SK-N-SH (cell line): ENCODE results near the gene METTL14. TPM values are rescaled to one million over a fixed set of nuclear protein-coding genes. Genes with fewer than 3 reads are reported as not detected.

Experiments used
- CTCF ChIA-PET: fragments of 300-600, 350-600 bp; formaldehyde crosslinking; extraction: SDS; loops from one replicate; lab custom pipeline; 2021; lab: Yijun Ruan, JAX
- POLR2A ChIA-PET: fragments of 350-600 bp; sonication (Branson Sonifier 250); formaldehyde crosslinking; extraction: SDS; loops from one replicate; lab custom pipeline; 2020; ENCODE audit warnings: antibody characterized with exemption, inconsistent platforms; lab: Yijun Ruan, JAX
- DNase-seq: peaks from one replicate; pipeline ENCODE4 v3.0.0; 2012
- H2AFZ ChIP-seq: fragments of 200-600 bp; sonication (generic); 2 replicates; pipeline ENCODE4 v1.8.1; 2016; ENCODE audit warnings: antibody characterized with exemption, mild to moderate bottlenecking, low read depth
- H3F3A ChIP-seq: fragments of 200-600 bp; sonication (generic); replicated peaks from 2 replicates; pipeline ENCODE3; 2016; ENCODE audit warnings: antibody characterized with exemption, mild to moderate bottlenecking; ENCODE audit not compliant: insufficient read depth
- H3K27ac ChIP-seq, 2 experiments: fragments of 200-500 bp in 1 of 2; fragments of 200-600 bp in 1 of 2; sonication (Bioruptor generic) in 1 of 2; sonication (generic), shearing (Covaris generic) in 1 of 2; 2 replicates each; pipeline versions ENCODE4 v1.5.1 to v1.6.1; 2014 to 2016; ENCODE audit warnings: low read depth in 2 of 2, inconsistent platforms in 1 of 2, low read length in 1 of 2, mild to moderate bottlenecking in 1 of 2, mixed read lengths in 1 of 2
- H3K27me3 ChIP-seq: fragments of 200-600 bp; sonication (generic), shearing (Covaris generic); 2 replicates; pipeline ENCODE4 v1.6.1; 2016; ENCODE audit warnings: mixed run types; ENCODE audit not compliant: insufficient read depth
- H3K36me3 ChIP-seq, 2 experiments: fragments of 200-500 bp in 1 of 2; fragments of 200-600 bp in 1 of 2; sonication (Bioruptor generic) in 1 of 2; sonication (generic) in 1 of 2; replicated peaks in 1 of 2; 2 replicates each; pipeline versions ENCODE3 to v1.5.1; 2014 to 2016; ENCODE audit warnings: low read length in 1 of 2, mild to moderate bottlenecking in 1 of 2; ENCODE audit not compliant: insufficient read depth in 2 of 2, control insufficient read depth in 1 of 2
- H3K4me1 ChIP-seq, 2 experiments: fragments of 200-500 bp in 1 of 2; fragments of 200-600 bp in 1 of 2; sonication (Bioruptor generic) in 1 of 2; sonication (generic), shearing (Covaris generic) in 1 of 2; 2 replicates each; pipeline versions ENCODE4 v1.5.1 to v1.6.1; 2014 to 2016; ENCODE audit warnings: low read depth in 1 of 2, low read length in 1 of 2, mixed run types in 1 of 2; ENCODE audit not compliant: insufficient read depth in 2 of 2, control insufficient read depth in 1 of 2
- H3K4me2 ChIP-seq: fragments of 200-600 bp; sonication (generic), shearing (Covaris generic); 2 replicates; pipeline ENCODE4 v1.6.1; 2017; ENCODE audit warnings: mixed run types
- H3K4me3 ChIP-seq, 2 experiments: fragments of 200-500 bp in 1 of 2; fragments of 200-600 bp in 1 of 2; sonication (Bioruptor generic) in 1 of 2; sonication (generic), shearing (Covaris generic) in 1 of 2; 2 replicates each; pipeline versions ENCODE4 v1.5.1 to v1.8.1; 2014 to 2016; ENCODE audit warnings: low read depth in 2 of 2, inconsistent platforms in 1 of 2, low read length in 1 of 2, mild to moderate bottlenecking in 1 of 2, mixed read lengths in 1 of 2, moderate library complexity in 1 of 2
- H3K79me2 ChIP-seq: fragments of 200-600 bp; sonication (generic); 2 replicates; pipeline ENCODE4 v1.8.1; 2017; ENCODE audit warnings: mild to moderate bottlenecking; ENCODE audit not compliant: insufficient read depth
- H3K9ac ChIP-seq: fragments of 200-600 bp; sonication (generic); 2 replicates; pipeline ENCODE4 v1.6.1; 2017; ENCODE audit warnings: mixed run types
- H3K9me2 ChIP-seq: fragments of 200-600 bp; sonication (generic); 2 replicates; pipeline ENCODE4 v1.6.1; 2017; ENCODE audit warnings: mixed run types
- H3K9me3 ChIP-seq: fragments of 200-600 bp; sonication (generic); 2 replicates; pipeline ENCODE4 v1.6.1; 2017; ENCODE audit warnings: mixed run types, mild to moderate bottlenecking, moderate library complexity
- H4K20me1 ChIP-seq: fragments of 200-600 bp; sonication (generic); 2 replicates; pipeline ENCODE4 v1.6.1; 2017; ENCODE audit warnings: mild to moderate bottlenecking, mixed run types; ENCODE audit not compliant: insufficient read depth
- CHD2 ChIP-seq: fragments of 150-350 bp; IDR thresholded peaks from 2 replicates; pipeline ENCODE4 v1.6.1; 2018; ENCODE audit warnings: low read length; ENCODE audit not compliant: partially characterized antibody
- ELF1 ChIP-seq: IDR thresholded peaks from 2 replicates; pipeline ENCODE4 v1.4.0; 2012
- EP300 ChIP-seq, 2 experiments: IDR thresholded peaks; 2 replicates each; pipeline versions ENCODE4 v1.4.0 to v1.6.1; 2012; ENCODE audit warnings: borderline replicate concordance in 1 of 2, low read depth in 1 of 2, low read length in 1 of 2
- EZH2phosphoT487 ChIP-seq: fragments of 200-600 bp; sonication (generic); IDR thresholded peaks from 2 replicates; pipeline ENCODE4 v1.6.1; 2017; ENCODE audit warnings: low read depth, mixed run types, mild to moderate bottlenecking, antibody characterized with exemption, moderate library complexity, borderline replicate concordance
- FOXJ3 ChIP-seq: sonication (generic); formaldehyde crosslinking; IDR thresholded peaks from 2 replicates; pipeline ENCODE4 v1.5.1; 2020; ENCODE audit warnings: mild to moderate bottlenecking, missing genetic modification reagents
- GABPA ChIP-seq: IDR thresholded peaks from 2 replicates; pipeline ENCODE4 v1.4.0; 2012; ENCODE audit warnings: low read depth, mild to moderate bottlenecking
- JUND ChIP-seq: IDR thresholded peaks from 2 replicates; pipeline ENCODE4 v1.4.0; 2012
- MXI1 ChIP-seq: IDR thresholded peaks from 2 replicates; pipeline ENCODE4 v1.6.1; 2012; ENCODE audit warnings: mild to moderate bottlenecking, low read depth, low read length, improper control_type of control experiment
- POLR2AphosphoS5 ChIP-seq: IDR thresholded peaks from 2 replicates; pipeline ENCODE4 v1.6.1; 2012; ENCODE audit warnings: low read depth, low read length
- RAD21 ChIP-seq: IDR thresholded peaks from 2 replicates; pipeline ENCODE4 v1.6.1; 2012; ENCODE audit warnings: mild to moderate bottlenecking, low read length
- RFX5 ChIP-seq: IDR thresholded peaks from 2 replicates; pipeline ENCODE4 v1.6.1; 2012; ENCODE audit warnings: mild to moderate bottlenecking, improper control_type of control experiment, low read length
- RXRA ChIP-seq: IDR thresholded peaks from 2 replicates; pipeline ENCODE4 v1.4.0; 2012; ENCODE audit warnings: low read depth, mild to moderate bottlenecking, borderline replicate concordance
- SIN3A ChIP-seq: IDR thresholded peaks from 2 replicates; pipeline ENCODE4 v1.6.1; 2012; ENCODE audit warnings: low read depth, mild to moderate bottlenecking, low read length, moderate library complexity, borderline replicate concordance
- TCF12 ChIP-seq: IDR thresholded peaks from 2 replicates; pipeline ENCODE4 v1.4.0; 2012
- WGBS: methylation state at CpG from one replicate; pipeline ENCODE4 v1.1.6; 2017; ENCODE audit warnings: low lambda C conversion rate; 5-methylcytosine and 5-hydroxymethylcytosine counted together
- polyA plus RNA-seq, 3 experiments: library from polyadenylated mRNA; depleted of rRNA; stranded (reverse); fragments of >200 nt; gene quantifications; 2 replicates each; pipeline ENCODE4 v1.2.3, GENCODE V29; 2012
- TF ChIP-seq, protein P1 (sequence below): IDR thresholded peaks from 2 replicates; pipeline ENCODE4 v1.4.0; 2012; ENCODE audit warnings: low read depth
- TF ChIP-seq, protein P2 (sequence below): fragments of 200-600 bp; sonication (generic); IDR thresholded peaks from 2 replicates; pipeline ENCODE4 v1.6.1; 2017; ENCODE audit warnings: antibody characterized with exemption, mild to moderate bottlenecking, moderate library complexity
- TF ChIP-seq, protein P3 (sequence below): fragments of 150-350 bp; IDR thresholded peaks from 2 replicates; pipeline ENCODE4 v1.6.1; 2017; ENCODE audit warnings: antibody characterized with exemption, low read length, low read depth, borderline replicate concordance
- TF ChIP-seq, protein P4 (sequence below): fragments of 150-350 bp; IDR thresholded peaks from 2 replicates; pipeline ENCODE4 v1.6.1; 2016; ENCODE audit warnings: mild to moderate bottlenecking, low read depth, low read length

Gene METTL14
- polyA plus RNA-seq, 1 of the 3 experiments (the other 2 are of a cell fraction) = 11.0 TPM

DNA sequence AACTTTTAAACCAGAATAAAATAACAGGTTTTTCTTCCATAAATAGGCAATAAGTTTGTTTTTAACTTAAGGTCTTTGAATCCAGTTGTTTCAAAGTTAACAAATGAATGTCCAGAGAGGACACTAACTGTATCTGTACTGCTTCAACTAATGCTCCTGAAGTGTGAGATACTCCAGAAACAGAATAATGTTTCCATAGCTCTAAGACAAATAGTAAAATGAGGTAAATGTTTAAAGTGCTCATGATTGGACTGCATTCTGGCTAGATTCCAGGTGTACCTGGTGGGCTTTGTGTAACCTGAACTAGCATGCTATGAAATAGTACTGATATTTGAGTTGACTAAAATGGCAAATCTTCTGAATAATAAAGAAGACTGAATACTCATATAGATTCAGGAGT is 51.7 kb downstream of the METTL14 start:
- Histone ChIP-seq H3K9me2 (no peaks in the 10 kb centered on the region), H3K36me3 (peaks cover 76 to 88% of the 10 kb centered on the region in 2 experiments), H3K27ac (peak overlapping the region; percentile 3 to 58; a peak in 2 of 4 replicates), H3K27me3 (no peaks in the 10 kb centered on the region), H3K4me3 (no peak overlapping the region), H2AFZ (no peak overlapping the region), H3K9ac (no peak overlapping the region), H3K4me1 (peaks cover 0 to 18% of the 10 kb centered on the region in 2 experiments; a peak in 2 of 4 replicates), H3K4me2 (no peak overlapping the region), H4K20me1 (no peaks in the 10 kb centered on the region), H3K79me2 (peaks cover 19% of the 10 kb centered on the region), H3F3A (peaks cover 27% of the 10 kb centered on the region), H3K9me3 (no peaks in the 10 kb centered on the region)
- ChIA-PET CTCF (interaction anchor here (0.6 to 1.2 kb wide), 3 partner anchors 10 to 248 kb away, joined by 3 read pairs; no protein-coding TSS in a partner anchor), POLR2A (no interaction called here)
- no peak for DNase-seq
- TF ChIP-seq SIN3A (no peak), ELF1 (no peak), TCF12 (no peak), RFX5 (no peak), RAD21 (no peak), GABPA (no peak), CHD2 (no peak), FOXJ3 (CRISPR knock-in tag) (no peak), EP300 (IDR thresholded peaks at IDR 0.05; ENCODE audit: borderline replicate concordance in 1 of 2, low read depth in 1 of 2, low read length in 1 of 2) (no peak)
- TF ChIP-seq, protein P1, sequence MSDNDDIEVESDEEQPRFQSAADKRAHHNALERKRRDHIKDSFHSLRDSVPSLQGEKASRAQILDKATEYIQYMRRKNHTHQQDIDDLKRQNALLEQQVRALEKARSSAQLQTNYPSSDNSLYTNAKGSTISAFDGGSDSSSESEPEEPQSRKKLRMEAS = no peak
- TF ChIP-seq, protein P2, sequence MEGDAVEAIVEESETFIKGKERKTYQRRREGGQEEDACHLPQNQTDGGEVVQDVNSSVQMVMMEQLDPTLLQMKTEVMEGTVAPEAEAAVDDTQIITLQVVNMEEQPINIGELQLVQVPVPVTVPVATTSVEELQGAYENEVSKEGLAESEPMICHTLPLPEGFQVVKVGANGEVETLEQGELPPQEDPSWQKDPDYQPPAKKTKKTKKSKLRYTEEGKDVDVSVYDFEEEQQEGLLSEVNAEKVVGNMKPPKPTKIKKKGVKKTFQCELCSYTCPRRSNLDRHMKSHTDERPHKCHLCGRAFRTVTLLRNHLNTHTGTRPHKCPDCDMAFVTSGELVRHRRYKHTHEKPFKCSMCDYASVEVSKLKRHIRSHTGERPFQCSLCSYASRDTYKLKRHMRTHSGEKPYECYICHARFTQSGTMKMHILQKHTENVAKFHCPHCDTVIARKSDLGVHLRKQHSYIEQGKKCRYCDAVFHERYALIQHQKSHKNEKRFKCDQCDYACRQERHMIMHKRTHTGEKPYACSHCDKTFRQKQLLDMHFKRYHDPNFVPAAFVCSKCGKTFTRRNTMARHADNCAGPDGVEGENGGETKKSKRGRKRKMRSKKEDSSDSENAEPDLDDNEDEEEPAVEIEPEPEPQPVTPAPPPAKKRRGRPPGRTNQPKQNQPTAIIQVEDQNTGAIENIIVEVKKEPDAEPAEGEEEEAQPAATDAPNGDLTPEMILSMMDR = no peak
- TF ChIP-seq, protein P3, sequence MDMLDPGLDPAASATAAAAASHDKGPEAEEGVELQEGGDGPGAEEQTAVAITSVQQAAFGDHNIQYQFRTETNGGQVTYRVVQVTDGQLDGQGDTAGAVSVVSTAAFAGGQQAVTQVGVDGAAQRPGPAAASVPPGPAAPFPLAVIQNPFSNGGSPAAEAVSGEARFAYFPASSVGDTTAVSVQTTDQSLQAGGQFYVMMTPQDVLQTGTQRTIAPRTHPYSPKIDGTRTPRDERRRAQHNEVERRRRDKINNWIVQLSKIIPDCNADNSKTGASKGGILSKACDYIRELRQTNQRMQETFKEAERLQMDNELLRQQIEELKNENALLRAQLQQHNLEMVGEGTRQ = no peak
- TF ChIP-seq, protein P4, sequence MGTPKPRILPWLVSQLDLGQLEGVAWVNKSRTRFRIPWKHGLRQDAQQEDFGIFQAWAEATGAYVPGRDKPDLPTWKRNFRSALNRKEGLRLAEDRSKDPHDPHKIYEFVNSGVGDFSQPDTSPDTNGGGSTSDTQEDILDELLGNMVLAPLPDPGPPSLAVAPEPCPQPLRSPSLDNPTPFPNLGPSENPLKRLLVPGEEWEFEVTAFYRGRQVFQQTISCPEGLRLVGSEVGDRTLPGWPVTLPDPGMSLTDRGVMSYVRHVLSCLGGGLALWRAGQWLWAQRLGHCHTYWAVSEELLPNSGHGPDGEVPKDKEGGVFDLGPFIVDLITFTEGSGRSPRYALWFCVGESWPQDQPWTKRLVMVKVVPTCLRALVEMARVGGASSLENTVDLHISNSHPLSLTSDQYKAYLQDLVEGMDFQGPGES = no peak

DNA sequence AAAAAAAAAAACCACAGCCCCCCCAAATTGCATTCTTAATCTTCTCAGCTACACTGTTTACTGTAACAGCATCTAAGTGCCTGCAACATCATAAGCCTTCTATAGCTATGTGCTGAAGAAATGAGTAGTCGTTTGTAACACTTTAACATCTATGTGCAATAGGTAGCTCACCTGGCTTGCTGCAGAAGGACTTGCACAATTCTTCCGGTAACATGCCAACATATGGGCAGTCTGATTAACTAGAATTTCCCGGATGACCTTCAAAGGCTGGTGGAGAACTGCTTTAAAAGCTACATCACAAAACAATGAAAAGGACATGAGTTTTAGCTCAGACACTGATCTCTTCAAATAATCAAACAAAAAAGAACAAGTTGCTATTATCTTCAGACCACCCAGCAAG is 52.9 kb downstream of the METTL14 start:
- POLR2A ChIA-PET = no interaction called here
- no peak for TF ChIP-seq EZH2phosphoT487
- TF ChIP-seq SIN3A = no peak
- TF ChIP-seq RAD21 = no peak
- no peak for TF ChIP-seq MXI1
- TF ChIP-seq, protein P4 = no peak
- TF ChIP-seq, protein P2 = no peak
- no peak for TF ChIP-seq TCF12
- TF ChIP-seq POLR2AphosphoS5 = no peak
- TF ChIP-seq RXRA = no peak
- TF ChIP-seq, protein P3 = no peak
- TF ChIP-seq JUND = no peak

More for the DNA sequence above, 52.9 kb downstream of the METTL14 start:
- no peak overlapping the region for H3K4me2 ChIP-seq
- H3F3A ChIP-seq = peaks cover 37% of the 10 kb centered on the region
- H3K9ac ChIP-seq = no peak overlapping the region
- H3K36me3 ChIP-seq = peaks cover 78 to 82% of the 10 kb centered on the region in 2 experiments
- H3K27me3 ChIP-seq = no peaks in the 10 kb centered on the region
- WGBS = 88% methylated on average over 3 of the region's 3 CpGs
- no peaks in the 10 kb centered on the region for H3K9me3 ChIP-seq
- H3K27ac ChIP-seq = peak overlapping the region in 1 of 2 experiments; percentile 72; a peak in 2 of 4 replicates
- no peaks in the 10 kb centered on the region for H3K9me2 ChIP-seq
- peaks cover 0 to 14% of the 10 kb centered on the region in 2 experiments; a peak in 2 of 4 replicates for H3K4me1 ChIP-seq
- CTCF ChIA-PET = interaction anchor here (0.9 to 1.6 kb wide), 3 partner anchors 24 to 559 kb away, joined by 3 to 4 read pairs (median 3); no protein-coding TSS in a partner anchor
- no peak overlapping the region for H2AFZ ChIP-seq
- DNase-seq = no peak
- H3K4me3 ChIP-seq = no peak overlapping the region
- no peaks in the 10 kb centered on the region for H4K20me1 ChIP-seq
- H3K79me2 ChIP-seq = peaks cover 19% of the 10 kb centered on the region
